SH-SY5Y (cell line): Measurements from ENCODE around the gene HS3ST3A1.

ENCODE experiments used
- GATA2 ChIP-seq: IDR thresholded peaks from 2 replicates; pipeline ENCODE4 v1.6.1; 2011; ENCODE audit warnings: mild to moderate bottlenecking, low read depth, low read length
- GATA3 ChIP-seq: IDR thresholded peaks from 2 replicates; pipeline ENCODE4 v1.6.1; 2011; ENCODE audit warnings: low read depth, mild to moderate bottlenecking, low read length, moderate library complexity

HS3ST3A1 gene

GRCh38 chr17:13601776-13602551 is at the start of gene HS3ST3A1:
Gene HS3ST3A1 (minus strand): TSS chr17:13601929. CDS start chr17:13601129, 800 bp downstream.
- no peak for TF ChIP-seq GATA2
- TF ChIP-seq GATA3, result no peak

GRCh38 chr17:13650096-13650675 is 48.5 kb upstream of the HS3ST3A1 start:
- TF ChIP-seq GATA2 (no peak), GATA3 (no peak)

DNA sequence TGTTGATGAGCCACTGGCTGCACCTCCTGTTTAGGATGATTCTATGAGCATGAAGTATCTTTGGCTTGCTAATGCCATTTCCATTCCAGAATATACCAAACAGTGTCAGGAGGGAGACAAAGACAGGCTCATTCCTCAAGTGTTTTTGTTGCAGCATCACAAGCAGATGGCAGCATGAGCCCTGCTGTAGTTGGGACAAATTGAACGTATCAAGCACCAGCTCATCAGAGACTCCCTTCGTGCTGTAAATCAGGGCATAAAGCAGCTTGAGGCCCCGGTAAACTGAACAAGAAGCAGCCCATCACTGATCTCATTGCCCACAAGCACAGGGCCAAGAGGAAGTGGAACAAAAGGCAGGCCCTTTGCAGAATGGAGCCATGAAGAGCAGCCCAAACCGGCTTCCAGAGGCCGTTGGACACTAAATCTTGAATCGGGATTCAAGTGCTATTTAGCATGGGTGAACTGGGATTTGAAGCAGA is 45.9 kb upstream of the HS3ST3A1 start:
- no peak for TF ChIP-seq GATA2

DNA sequence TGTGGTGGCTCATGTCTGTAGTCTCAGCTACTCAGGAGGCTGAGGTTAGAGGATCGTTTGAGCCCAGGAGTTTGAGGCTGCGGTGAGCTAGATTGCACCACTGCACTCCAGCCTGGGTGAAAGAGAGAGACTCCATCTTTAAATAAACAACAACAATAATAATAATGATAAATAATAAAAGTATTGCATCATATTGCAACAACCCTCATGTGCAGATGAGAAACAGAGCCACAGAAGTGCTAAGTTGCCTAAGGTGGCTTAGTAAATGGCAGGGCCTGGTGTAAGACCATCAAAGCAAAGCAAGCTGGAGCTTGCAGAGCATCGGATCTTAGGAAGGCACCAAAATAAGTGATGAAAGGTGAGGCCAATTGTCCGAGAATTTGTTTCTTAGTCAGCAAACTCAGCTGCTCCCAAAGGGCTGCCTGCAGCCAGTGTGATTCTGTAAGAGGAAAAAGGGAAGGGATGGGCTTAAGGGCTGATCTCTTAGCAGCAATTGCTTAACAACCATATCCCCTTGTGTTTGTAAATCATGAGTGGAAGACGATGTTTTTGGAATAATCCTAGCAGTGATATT is 45.3 kb upstream of the HS3ST3A1 start:
- TF ChIP-seq GATA3, result no peak
- TF ChIP-seq GATA2, result no peak

DNA sequence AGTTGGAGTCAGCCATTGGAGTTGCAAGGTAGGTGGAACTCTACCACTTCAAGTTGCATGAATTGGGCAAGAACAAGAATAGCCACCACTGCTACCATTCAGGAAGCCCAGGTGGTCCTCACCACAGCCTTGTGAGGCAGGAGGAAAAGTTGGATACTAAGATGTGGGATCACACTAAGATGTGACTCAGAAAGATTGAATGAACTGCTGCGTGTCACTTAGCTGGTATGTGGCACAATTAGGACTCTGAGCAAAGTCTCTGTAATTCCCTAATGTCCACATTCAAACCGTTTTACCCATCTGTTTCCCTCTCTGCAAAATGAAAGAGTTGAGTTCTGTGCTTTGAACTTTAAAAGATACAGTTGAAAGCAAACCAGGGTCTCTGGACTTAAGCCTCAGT is 44.7 kb upstream of the HS3ST3A1 start:
- TF ChIP-seq GATA3 (no peak), GATA2 (no peak)

GRCh38 chr17:13643180-13643579 is 41.5 kb upstream of the HS3ST3A1 start:
- TF ChIP-seq GATA2, result no peak
- TF ChIP-seq GATA3, result no peak

DNA sequence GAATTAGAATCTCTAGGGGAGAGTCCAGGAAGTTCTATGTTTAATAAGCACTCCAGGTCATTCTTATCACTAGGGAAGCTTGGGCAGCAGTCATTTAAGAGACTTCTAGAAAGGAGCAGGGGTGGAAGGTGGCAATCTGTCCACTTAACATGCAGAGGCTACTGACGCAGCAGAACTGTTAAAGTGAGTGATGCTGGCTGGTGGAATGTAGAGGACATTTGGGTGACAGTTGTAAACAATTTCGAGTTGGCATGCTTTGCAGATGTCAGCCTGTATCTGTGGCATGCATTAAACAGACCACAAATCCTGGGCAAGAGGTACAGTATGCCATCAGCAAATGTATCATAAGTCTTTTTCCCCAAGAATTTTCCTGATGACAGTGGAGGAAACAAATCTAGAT is 40.5 kb upstream of the HS3ST3A1 start:
- TF ChIP-seq GATA2 (no peak), GATA3 (no peak)

- TF ChIP-seq GATA2 (no peak), GATA3 (no peak)
Observed at GRCh38 chr17:13640551-13640950, 38.8 kb upstream of the HS3ST3A1 start.

DNA sequence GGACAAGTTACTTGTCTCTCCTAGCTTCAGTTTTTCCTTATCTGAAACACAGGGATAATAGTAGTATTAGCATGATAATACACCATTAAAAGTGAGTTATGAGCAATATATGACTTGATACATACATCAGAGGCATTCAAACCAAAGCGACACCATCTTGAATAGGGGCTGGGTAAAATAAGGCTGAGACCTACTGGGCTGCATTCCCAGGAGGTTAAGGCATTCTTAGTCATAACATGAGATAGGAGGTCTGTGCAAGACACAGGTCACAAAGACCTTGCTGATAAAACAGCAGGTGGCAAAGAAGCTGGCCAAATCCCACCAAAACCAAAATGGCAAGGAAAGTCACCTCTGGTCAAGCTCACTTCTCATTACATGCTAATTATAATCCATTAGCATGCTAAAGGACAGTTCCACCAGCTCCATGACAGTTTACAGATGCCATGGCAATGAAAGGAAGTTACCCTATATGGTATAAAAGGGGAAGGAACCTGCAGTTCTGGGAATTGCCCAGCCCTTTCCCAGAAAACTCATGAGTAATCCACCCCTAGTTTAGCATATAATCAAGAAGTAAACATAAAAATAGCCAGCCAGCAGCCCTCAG is 37.2 kb upstream of the HS3ST3A1 start:
- TF ChIP-seq GATA3 (no peak), GATA2 (no peak)

- TF ChIP-seq GATA2 (no peak), GATA3 (no peak)
Observed at GRCh38 chr17:13636951-13637350, 35.2 kb upstream of the HS3ST3A1 start.

DNA sequence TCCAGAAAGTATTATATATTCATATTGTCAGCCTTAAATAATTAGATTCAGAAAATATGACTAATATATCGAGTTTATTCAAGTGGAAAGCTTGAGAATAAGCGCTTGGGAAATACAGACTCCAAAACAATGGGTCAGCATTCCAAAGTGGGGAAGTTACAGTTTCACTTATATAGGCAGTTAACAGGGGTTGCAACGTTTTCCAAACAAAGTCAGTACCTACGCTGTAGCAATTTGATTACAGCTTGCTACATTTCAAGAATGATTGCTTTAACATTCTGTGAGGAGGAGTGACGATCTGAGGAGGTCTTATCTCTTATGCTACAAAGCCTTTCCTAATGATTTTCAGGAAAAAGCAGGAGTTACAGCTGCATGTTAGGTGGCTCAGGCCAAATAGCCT is 34.2 kb upstream of the HS3ST3A1 start:
- TF ChIP-seq GATA3, result no peak
- TF ChIP-seq GATA2, result no peak

- TF ChIP-seq GATA2, result no peak
- no peak for TF ChIP-seq GATA3
Observed at GRCh38 chr17:13634021-13634420, 32.3 kb upstream of the HS3ST3A1 start.

DNA sequence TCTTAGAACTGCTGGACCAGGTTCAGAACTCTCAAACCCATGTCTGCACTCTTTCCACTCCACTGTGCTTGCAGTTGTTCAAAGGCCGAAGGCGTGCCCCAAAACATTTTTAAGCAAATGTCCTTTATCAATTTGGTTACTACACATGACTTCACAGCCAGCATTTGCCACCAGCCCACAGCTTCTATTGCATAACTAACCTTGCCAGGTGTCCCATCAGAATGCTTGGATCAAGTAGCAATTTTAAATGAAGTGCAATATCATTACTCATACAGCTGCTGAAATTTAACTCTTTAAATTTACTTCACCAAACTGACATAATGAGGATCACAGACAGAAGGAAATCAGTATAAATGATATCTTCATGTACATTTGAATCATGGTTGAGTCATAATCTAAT is 29.8 kb upstream of the HS3ST3A1 start:
- TF ChIP-seq GATA2, result no peak
- no peak for TF ChIP-seq GATA3

- TF ChIP-seq GATA3 (no peak), GATA2 (no peak)
Observed at GRCh38 chr17:13626703-13627102, 25.0 kb upstream of the HS3ST3A1 start.
